GM19324 (cell line): ENCODE measurements around the gene UNC5C.

Source experiments
- ATAC-seq: cut with Tn5 transposase; IDR thresholded peaks from one replicate; pipeline ENCODE4 v1.9.1; 2021; ENCODE audit warnings: mild to moderate bottlenecking, moderate library complexity; ENCODE audit not compliant: unreplicated experiment, low FRiP score

The UNC5C gene

GRCh38 chr4:95238554-95238953 is 310.2 kb downstream of the UNC5C start:
- ATAC-seq, result no peak

- no peak for ATAC-seq
Observed at GRCh38 chr4:95232358-95233156, 316.2 kb downstream of the UNC5C start.

GRCh38 chr4:95231681-95232080 is 317.1 kb downstream of the UNC5C start:
- no peak for ATAC-seq

- no peak for ATAC-seq
Observed at GRCh38 chr4:95225849-95226248, 322.9 kb downstream of the UNC5C start.

- ATAC-seq, result no peak
Observed at GRCh38 chr4:95224402-95224801, 324.4 kb downstream of the UNC5C start.

GRCh38 chr4:95220205-95221175 is 328.3 kb downstream of the UNC5C start:
- no peak for ATAC-seq

- ATAC-seq, result no peak
Observed at GRCh38 chr4:95219109-95219508, 329.7 kb downstream of the UNC5C start.

- ATAC-seq, result no peak
Observed at GRCh38 chr4:95217197-95217596, 331.6 kb downstream of the UNC5C start.

GRCh38 chr4:95216636-95217035 is 332.1 kb downstream of the UNC5C start:
- ATAC-seq, result no peak

GRCh38 chr4:95215991-95216605 is 332.7 kb downstream of the UNC5C start:
- ATAC-seq, result no peak

GRCh38 chr4:95215043-95215442 is 333.7 kb downstream of the UNC5C start:
- no peak for ATAC-seq

GRCh38 chr4:95214408-95214807 is 334.4 kb downstream of the UNC5C start:
- no peak for ATAC-seq

GRCh38 chr4:95213366-95213765 is 335.4 kb downstream of the UNC5C start:
- ATAC-seq, result no peak

- no peak for ATAC-seq
Observed at GRCh38 chr4:95212692-95213091, 336.1 kb downstream of the UNC5C start.

GRCh38 chr4:95209927-95210326 is 338.8 kb downstream of the UNC5C start:
- no peak for ATAC-seq

- ATAC-seq, result no peak
Observed at GRCh38 chr4:95204873-95205272, 343.9 kb downstream of the UNC5C start.

GRCh38 chr4:95204267-95204844 is 344.4 kb downstream of the UNC5C start:
- no peak for ATAC-seq

- no peak for ATAC-seq
Observed at GRCh38 chr4:95198961-95199360, 349.8 kb downstream of the UNC5C start.

- no peak for ATAC-seq
Observed at GRCh38 chr4:95197353-95197752, 351.4 kb downstream of the UNC5C start.

- no peak for ATAC-seq
Observed at GRCh38 chr4:95193391-95194224, 355.2 kb downstream of the UNC5C start.
